NOMO-1 treated with dmso at 0.1 percent for 144 hours (cell line): Measurements from ENCODE around the gene CNTN4.
"Not testable (repeated sequence)": the region's sequence is repeated elsewhere in the genome, so short reads cannot be mapped to it uniquely, and the experiment has no call there.

Source experiments
- DNase-seq: peaks from one replicate; lab custom pipeline; 2025; ENCODE audit not compliant: unreplicated experiment; lab: John Stamatoyannopoulos, UW

The CNTN4 gene

GRCh38 chr3:2512881-2513280, 414.2 kb downstream of the CNTN4 start:
- no peak for DNase-seq

- DNase-seq, result no peak
These were observed 415.3 kb downstream of the CNTN4 start for GRCh38 chr3:2513986-2514385.

- peak; percentile 26 for DNase-seq
These were observed 418.2 kb downstream of the CNTN4 start for GRCh38 chr3:2516762-2517441.

GRCh38 chr3:2517500-2518172, 419.0 kb downstream of the CNTN4 start:
- no peak for DNase-seq

GRCh38 chr3:2523281-2523836, 424.7 kb downstream of the CNTN4 start:
- DNase-seq, result no peak

- DNase-seq, result no peak
These were observed 427.3 kb downstream of the CNTN4 start for GRCh38 chr3:2525968-2526367.

- no peak for DNase-seq
These were observed 428.3 kb downstream of the CNTN4 start for GRCh38 chr3:2526926-2527325.

GRCh38 chr3:2527328-2527727, 428.7 kb downstream of the CNTN4 start:
- DNase-seq, result not testable (repeated sequence)

GRCh38 chr3:2534767-2535166, 436.1 kb downstream of the CNTN4 start:
- not testable (repeated sequence) for DNase-seq

- DNase-seq, result no peak
These were observed 436.5 kb downstream of the CNTN4 start for GRCh38 chr3:2535206-2535605.

GRCh38 chr3:2536575-2536974, 437.9 kb downstream of the CNTN4 start:
- no peak for DNase-seq

- DNase-seq, result no peak
These were observed 441.4 kb downstream of the CNTN4 start for GRCh38 chr3:2540115-2540514.

- no peak for DNase-seq
These were observed 444.6 kb downstream of the CNTN4 start for GRCh38 chr3:2543247-2543646.

GRCh38 chr3:2544212-2544611, 445.5 kb downstream of the CNTN4 start:
- DNase-seq, result no peak

GRCh38 chr3:2544718-2545117, 446.1 kb downstream of the CNTN4 start:
- DNase-seq, result no peak

- no peak for DNase-seq
These were observed 448.4 kb downstream of the CNTN4 start for GRCh38 chr3:2547049-2547448.

- DNase-seq, result no peak
These were observed 456.0 kb downstream of the CNTN4 start for GRCh38 chr3:2554656-2555055.

GRCh38 chr3:2558796-2559195, 460.1 kb downstream of the CNTN4 start:
- no peak for DNase-seq

- DNase-seq, result no peak
These were observed 468.8 kb downstream of the CNTN4 start for GRCh38 chr3:2567451-2567850.

GRCh38 chr3:2568156-2568555, 469.5 kb downstream of the CNTN4 start:
- DNase-seq, result no peak

GRCh38 chr3:2568929-2569328, 470.3 kb downstream of the CNTN4 start:
- DNase-seq, result no peak

GRCh38 chr3:2577571-2577970, 478.9 kb downstream of the CNTN4 start:
- DNase-seq, result no peak
